H1 (cell line): ENCODE results near the gene SMYD4. TPM values are rescaled to one million over a fixed set of nuclear protein-coding genes. Genes with fewer than 3 reads are reported as not detected.

Source experiments
- CTCF ChIA-PET: fragments of 300-600 bp; sonication (Branson Sonifier 250); formaldehyde crosslinking; loops from one replicate; lab custom pipeline; 2021; ENCODE audit not compliant: partially characterized antibody; lab: Charles Lee
- POLR2A ChIA-PET: fragments of 300-600 bp; sonication (Branson Sonifier 250); formaldehyde crosslinking; loops from one replicate; lab custom pipeline; 2021; ENCODE audit warnings: inconsistent platforms; ENCODE audit not compliant: partially characterized antibody; lab: Charles Lee
- DNase-seq, 2 experiments: peaks; one replicate each; pipeline versions ENCODE4 v3.0.0 to v3.0.0-alpha.2; 2010 to 2022; ENCODE audit warnings: low spot score in 2 of 2, low read depth in 1 of 2, mixed read lengths in 1 of 2
- FAIRE-seq: peaks from 2 replicates; lab custom pipeline; 2011; peaks lifted over from hg19 to GRCh38; lab: Jason Lieb, UNC
- H2AFZ ChIP-seq: 2 replicates; pipeline ENCODE4 v1.8.1; 2012; ENCODE audit warnings: low read length, inconsistent platforms
- H2AK5ac ChIP-seq: 2 replicates; pipeline ENCODE4 v1.6.1; 2013; ENCODE audit warnings: low read depth, low read length
- H2BK120ac ChIP-seq: replicated peaks from 2 replicates; pipeline ENCODE3; 2013; ENCODE audit warnings: low read depth, low read length, inconsistent platforms
- H2BK12ac ChIP-seq: 2 replicates; pipeline ENCODE4 v1.6.1; 2013; ENCODE audit warnings: low read depth, low read length
- H2BK15ac ChIP-seq: 2 replicates; pipeline ENCODE4 v1.6.1; 2013; ENCODE audit warnings: low read length
- H2BK20ac ChIP-seq: 2 replicates; pipeline ENCODE4 v1.6.1; 2013; ENCODE audit warnings: low read length
- H2BK5ac ChIP-seq: 2 replicates; pipeline ENCODE4 v1.6.1; 2013; ENCODE audit warnings: low read depth, low read length
- H3K14ac ChIP-seq: 2 replicates; pipeline ENCODE4 v1.6.1; 2013; ENCODE audit warnings: inconsistent platforms; ENCODE audit not compliant: insufficient read length
- H3K18ac ChIP-seq: 2 replicates; pipeline ENCODE4 v1.6.1; 2013; ENCODE audit warnings: low read length; ENCODE audit errors: extremely low read depth
- H3K23ac ChIP-seq: 2 replicates; pipeline ENCODE4 v1.6.1; 2013; ENCODE audit warnings: inconsistent platforms; ENCODE audit not compliant: insufficient read length
- H3K23me2 ChIP-seq: 2 replicates; pipeline ENCODE4 v1.6.1; 2013; ENCODE audit warnings: low read depth, low read length
- H3K27ac ChIP-seq: 2 replicates; pipeline ENCODE4 v1.6.1; 2011; ENCODE audit warnings: low read depth, low read length, inconsistent platforms
- H3K27me3 ChIP-seq, 4 experiments: replicated peaks in 1 of 4; 1 replicate in 1 of 4; 2 replicates in 3 of 4; pipeline versions ENCODE4 v1.6.1 to v1.8.1; 2011 to 2013; ENCODE audit warnings: low read length in 3 of 4, mild to moderate bottlenecking in 3 of 4, inconsistent platforms in 2 of 4, mixed read lengths in 2 of 4, moderate library complexity in 1 of 4; ENCODE audit not compliant: control insufficient read depth in 3 of 4, insufficient read depth in 3 of 4; ENCODE audit errors: extremely low read depth in 1 of 4
- H3K36me3 ChIP-seq, 4 experiments: 2 replicates each; pipeline versions ENCODE4 v1.6.1 to v1.8.1; 2011 to 2013; ENCODE audit warnings: mild to moderate bottlenecking in 4 of 4, low read length in 3 of 4, moderate library complexity in 2 of 4, control low read depth in 1 of 4, inconsistent platforms in 1 of 4; ENCODE audit not compliant: insufficient read depth in 4 of 4, control insufficient read depth in 2 of 4
- H3K4ac ChIP-seq: replicated peaks from 2 replicates; pipeline ENCODE3; 2013; ENCODE audit warnings: low read length, low read depth, mixed read lengths, inconsistent platforms; ENCODE audit not compliant: insufficient read length
- H3K4me1 ChIP-seq, 4 experiments: replicated peaks in 1 of 4; 1 replicate in 1 of 4; 2 replicates in 3 of 4; pipeline versions ENCODE4 v1.6.1 to v1.8.1; 2011 to 2013; ENCODE audit warnings: low read length in 3 of 4, inconsistent platforms in 2 of 4, mixed read lengths in 1 of 4; ENCODE audit not compliant: insufficient read depth in 4 of 4, control insufficient read depth in 3 of 4
- H3K4me2 ChIP-seq, 2 experiments: 2 replicates each; pipeline versions ENCODE4 v1.6.1 to v1.8.1; 2011 to 2013; ENCODE audit warnings: low read depth in 2 of 2, low read length in 2 of 2, control low read depth in 1 of 2, inconsistent platforms in 1 of 2, mild to moderate bottlenecking in 1 of 2; ENCODE audit not compliant: insufficient read depth in 1 of 2
- H3K4me3 ChIP-seq, 4 experiments: fragments of 200-600, 300-600 bp in 1 of 4; sonication (generic), shearing (Covaris generic), sonication (Bioruptor Twin) in 1 of 4; 2 replicates each; pipeline versions ENCODE4 v1.5.1 to v1.8.1; 2011 to 2016; ENCODE audit warnings: low read length in 4 of 4, low read depth in 3 of 4, control low read depth in 2 of 4, inconsistent platforms in 2 of 4, mild to moderate bottlenecking in 2 of 4, mixed read lengths in 1 of 4, moderate library complexity in 1 of 4; ENCODE audit not compliant: insufficient read depth in 2 of 4; ENCODE audit errors: extremely low read depth in 1 of 4
- H3K56ac ChIP-seq: replicated peaks from 2 replicates; pipeline ENCODE3; 2013; ENCODE audit warnings: low read depth, mild to moderate bottlenecking, mixed read lengths, low read length, inconsistent platforms; ENCODE audit not compliant: insufficient read length
- H3K79me1 ChIP-seq: 2 replicates; pipeline ENCODE4 v1.6.1; 2013; ENCODE audit warnings: low read depth, low read length, control low read depth
- H3K79me2 ChIP-seq, 2 experiments: 2 replicates each; pipeline versions ENCODE4 v1.6.1 to v1.8.1; 2012 to 2013; ENCODE audit warnings: low read length in 2 of 2, mild to moderate bottlenecking in 2 of 2, inconsistent platforms in 1 of 2; ENCODE audit not compliant: insufficient read depth in 2 of 2, control insufficient read depth in 1 of 2
- H3K9ac ChIP-seq, 4 experiments: replicated peaks in 1 of 4; 1 replicate in 1 of 4; 2 replicates in 3 of 4; pipeline versions ENCODE4 v1.6.1 to v1.8.1; 2011 to 2013; ENCODE audit warnings: low read depth in 3 of 4, low read length in 3 of 4, control low read depth in 2 of 4, mild to moderate bottlenecking in 2 of 4, moderate library complexity in 2 of 4, inconsistent platforms in 1 of 4; ENCODE audit errors: extremely low read depth in 1 of 4
- H3K9me3 ChIP-seq, 2 experiments: 2 replicates each; pipeline versions ENCODE4 v1.6.1 to v1.8.1; 2012 to 2013; ENCODE audit warnings: mild to moderate bottlenecking in 2 of 2, moderate library complexity in 2 of 2, control low read depth in 1 of 2, inconsistent platforms in 1 of 2, low read depth in 1 of 2, low read length in 1 of 2, mixed read lengths in 1 of 2; ENCODE audit not compliant: insufficient read depth in 2 of 2
- H4K20me1 ChIP-seq, 2 experiments: replicated peaks in 1 of 2; 2 replicates each; pipeline versions ENCODE3 to v1.8.1; 2011 to 2013; ENCODE audit warnings: inconsistent platforms in 2 of 2, low read length in 2 of 2, mild to moderate bottlenecking in 1 of 2; ENCODE audit not compliant: insufficient read depth in 2 of 2, control insufficient read depth in 1 of 2
- H4K5ac ChIP-seq: 2 replicates; pipeline ENCODE4 v1.6.1; 2013; ENCODE audit warnings: low read length, low read depth, mixed read lengths, inconsistent platforms; ENCODE audit not compliant: insufficient read length
- H4K8ac ChIP-seq: 2 replicates; pipeline ENCODE4 v1.8.0; 2013; ENCODE audit warnings: mild to moderate bottlenecking, moderate library complexity, low read length, inconsistent platforms; ENCODE audit not compliant: insufficient read depth; ENCODE audit errors: extremely low read depth
- H4K91ac ChIP-seq: replicated peaks from 2 replicates; pipeline ENCODE3; 2013; ENCODE audit warnings: low read length, mixed read lengths, inconsistent platforms; ENCODE audit not compliant: insufficient read length
- BACH1 ChIP-seq: IDR thresholded peaks from 2 replicates; pipeline ENCODE4 v1.6.1; 2012; ENCODE audit warnings: low read length, improper control_type of control experiment
- CHD1 ChIP-seq: IDR thresholded peaks from 2 replicates; pipeline ENCODE4 v1.6.1; 2012; ENCODE audit warnings: low read depth, low read length, improper control_type of control experiment
- CHD2 ChIP-seq: IDR thresholded peaks from 2 replicates; pipeline ENCODE4 v1.6.1; 2012; ENCODE audit warnings: low read length, improper control_type of control experiment
- EGR1 ChIP-seq: IDR thresholded peaks from 2 replicates; pipeline ENCODE4 v1.6.1; 2011; ENCODE audit warnings: low read depth, low read length, borderline replicate concordance
- FOSL1 ChIP-seq: IDR thresholded peaks from 2 replicates; pipeline ENCODE4 v1.6.1; 2011; ENCODE audit warnings: mild to moderate bottlenecking, low read depth, low read length, moderate library complexity; ENCODE audit not compliant: insufficient read depth
- GTF2F1 ChIP-seq: IDR thresholded peaks from 2 replicates; pipeline ENCODE4 v1.6.1; 2012; ENCODE audit warnings: low read depth, low read length, improper control_type of control experiment, borderline replicate concordance
- HDAC2 ChIP-seq, 2 experiments: fragments of 300-600 bp in 1 of 2; sonication (generic) in 1 of 2; IDR thresholded peaks; 2 replicates each; pipeline ENCODE4 v1.6.1; 2011 to 2012; ENCODE audit warnings: low read depth in 2 of 2, low read length in 2 of 2, mild to moderate bottlenecking in 2 of 2, moderate library complexity in 2 of 2, borderline replicate concordance in 1 of 2, inconsistent platforms in 1 of 2
- KDM5A ChIP-seq: fragments of 200-600 bp; IDR thresholded peaks from 2 replicates; pipeline ENCODE4 v1.7.1; 2012; ENCODE audit warnings: mild to moderate bottlenecking, low read length, inconsistent platforms, mixed read lengths
- POLR2AphosphoS5 ChIP-seq: IDR thresholded peaks from 2 replicates; pipeline ENCODE4 v1.6.1; 2011; ENCODE audit warnings: low read depth, low read length
- RAD21 ChIP-seq, 2 experiments: IDR thresholded peaks in 1 of 2; conservative IDR thresholded peaks in 1 of 2; 2 replicates each; pipeline ENCODE4 v1.6.1; 2011; ENCODE audit warnings: low read depth in 2 of 2, low read length in 2 of 2, improper control_type of control experiment in 1 of 2, inconsistent platforms in 1 of 2, mild to moderate bottlenecking in 1 of 2, moderate library complexity in 1 of 2
- RNF2 ChIP-seq: fragments of 200-900, 300-1000 bp; sonication (generic); IDR thresholded peaks from 2 replicates; pipeline ENCODE4 v1.7.1; 2016; ENCODE audit warnings: borderline replicate concordance, low read depth, mild to moderate bottlenecking, antibody characterized with exemption, low read length; ENCODE audit not compliant: poor library complexity, severe bottlenecking; ENCODE audit errors: missing control alignments
- SIRT6 ChIP-seq: IDR thresholded peaks from one replicate; pipeline ENCODE4 v1.7.1; 2012; ENCODE audit warnings: low read length, inconsistent platforms
- SIX5 ChIP-seq: IDR thresholded peaks from 2 replicates; pipeline ENCODE4 v1.6.1; 2011; ENCODE audit warnings: mild to moderate bottlenecking, low read depth, low read length
- SUZ12 ChIP-seq: fragments of 200-600 bp; sonication (generic); IDR thresholded peaks from 2 replicates; pipeline ENCODE4 v1.6.1; 2012; ENCODE audit warnings: mild to moderate bottlenecking, inconsistent platforms, low read length, moderate library complexity, mixed read lengths
- TAF7 ChIP-seq: optimal IDR thresholded peaks from 2 replicates; pipeline ENCODE3; 2011; ENCODE audit warnings: low read depth, mild to moderate bottlenecking, inconsistent platforms, low read length, moderate library complexity, borderline replicate concordance
- WGBS, 2 experiments: shearing (Covaris generic) in 1 of 2; methylation state at CpG; one replicate each; pipeline versions ENCODE4 v1.1.6 to v1.1.7; 2013 to 2015; ENCODE audit warnings: low lambda C conversion rate in 2 of 2, mixed read lengths in 2 of 2, inconsistent platforms in 1 of 2, low coverage in 1 of 2, missing lambda C conversion rate in 1 of 2; ENCODE audit not compliant: insufficient replicate concordance in 2 of 2, insufficient coverage in 1 of 2, insufficient read length in 1 of 2; ENCODE audit errors: extremely low coverage in 1 of 2, missing lambda C conversion rate in 1 of 2; 5-methylcytosine and 5-hydroxymethylcytosine counted together
- polyA plus RNA-seq, 7 experiments: library from polyadenylated mRNA; depleted of rRNA in 3 of 7; stranded (reverse) in 5 of 7; unstranded in 2 of 7; fragments of >200 nt in 5 of 7; fragments of 200-250 nt in 2 of 7; gene quantifications; 1 replicate in 5 of 7; 2 replicates in 1 of 7; 4 replicates in 1 of 7; pipeline versions ENCODE4 v1.2.1 to v1.2.3, GENCODE V29; 2011 to 2013; ENCODE audit warnings: missing spikeins in 2 of 7, mixed read lengths in 2 of 7
- total RNA-seq: library from RNA; stranded (reverse); fragmentation: NEBNext Ultra II Directional; extraction: Animal tissue kit (Norgen Biotek cat#: 25700); gene quantifications from 2 replicates; pipeline ENCODE4 v1.2.1, GENCODE V29; 2021

SMYD4 gene
- total and polyA plus RNA-seq, 2 of the 8 experiments (the other 6 are each of a cell fraction or from before 2014, with no cell fraction given), result 10.5 to 23.4 TPM

GRCh38 chr17:1813088-1813487, 16.6 kb downstream of the SMYD4 start:
- no peaks in the 10 kb centered on the region; the same call in 1 of the 2 replicates for H3K23me2 ChIP-seq
- H4K8ac ChIP-seq, result no peak overlapping the region
- FAIRE-seq (no peak), DNase-seq (no peak)
- H4K5ac ChIP-seq, result no peak overlapping the region
- H3K9me3 ChIP-seq, result no peaks in the 10 kb centered on the region
- no peak overlapping the region for H3K18ac ChIP-seq
- no peak overlapping the region for H2BK15ac ChIP-seq
- H2AFZ ChIP-seq, result no peak overlapping the region
- H3K56ac ChIP-seq, result no peak overlapping the region
- H3K4me1 ChIP-seq, result no peaks in the 10 kb centered on the region
- peaks cover 0 to 2% of the 10 kb centered on the region in 2 experiments for H4K20me1 ChIP-seq
- no peak overlapping the region for H2BK12ac ChIP-seq
- H3K4me2 ChIP-seq, result no peak overlapping the region
- no peak overlapping the region for H3K4me3 ChIP-seq
- no peak overlapping the region for H3K23ac ChIP-seq
- WGBS, 2 experiments, result 81% methylated on average over 5 of the region's 5 CpGs; no CpG with 5 or more reads in 1 of the 2 experiments
- no peak overlapping the region for H3K14ac ChIP-seq
- H2BK5ac ChIP-seq, result no peak overlapping the region
- CTCF ChIA-PET, result no interaction called here
- no peaks in the 10 kb centered on the region for H3K79me2 ChIP-seq
- no peak overlapping the region for H4K91ac ChIP-seq
- H3K79me1 ChIP-seq, result no peaks in the 10 kb centered on the region
- H3K36me3 ChIP-seq, result peaks cover 0 to 17% (median 3%) of the 10 kb centered on the region in 4 experiments; a peak in 3 of 8 replicates
- no peak overlapping the region for H3K27ac ChIP-seq
- no peak overlapping the region for H2BK120ac ChIP-seq
- POLR2A ChIA-PET, result no interaction called here
- H2AK5ac ChIP-seq, result no peak overlapping the region
- no peak overlapping the region for H3K9ac ChIP-seq
- no peak overlapping the region for H2BK20ac ChIP-seq
- no peak overlapping the region for H3K4ac ChIP-seq
- H3K27me3 ChIP-seq, result no peaks in the 10 kb centered on the region
- TF ChIP-seq CHD1, result no peak
- TF ChIP-seq SIRT6, result no peak
- TF ChIP-seq HDAC2 (IDR thresholded peaks at IDR 0.05; ENCODE audit: borderline replicate concordance in 1 of 2, low read depth in 2 of 2, low read length in 2 of 2), result no peak
- TF ChIP-seq POLR2AphosphoS5, result no peak
- TF ChIP-seq KDM5A, result no peak
- TF ChIP-seq BACH1, result no peak
- TF ChIP-seq SIX5, result no peak
- TF ChIP-seq TAF7, result no peak
- TF ChIP-seq RNF2, result no peak
- TF ChIP-seq RAD21 (IDR thresholded peaks at IDR 0.05 in 1 of 2, conservative IDR thresholded peaks at IDR 0.05 in 1 of 2; ENCODE audit: low read depth in 2 of 2, low read length in 2 of 2), result no peak
- no peak for TF ChIP-seq SUZ12
- TF ChIP-seq FOSL1, result no peak
- TF ChIP-seq GTF2F1, result no peak
- no peak for TF ChIP-seq CHD2
- TF ChIP-seq EGR1, result no peak
